GM19463 (cell line): ENCODE measurements around the gene SLIT1.

Experiments
- ATAC-seq: cut with Tn5 transposase; IDR thresholded peaks from one replicate; pipeline ENCODE4 v1.9.1; 2021; ENCODE audit warnings: mild to moderate bottlenecking, moderate library complexity; ENCODE audit not compliant: unreplicated experiment

SLIT1 gene

DNA sequence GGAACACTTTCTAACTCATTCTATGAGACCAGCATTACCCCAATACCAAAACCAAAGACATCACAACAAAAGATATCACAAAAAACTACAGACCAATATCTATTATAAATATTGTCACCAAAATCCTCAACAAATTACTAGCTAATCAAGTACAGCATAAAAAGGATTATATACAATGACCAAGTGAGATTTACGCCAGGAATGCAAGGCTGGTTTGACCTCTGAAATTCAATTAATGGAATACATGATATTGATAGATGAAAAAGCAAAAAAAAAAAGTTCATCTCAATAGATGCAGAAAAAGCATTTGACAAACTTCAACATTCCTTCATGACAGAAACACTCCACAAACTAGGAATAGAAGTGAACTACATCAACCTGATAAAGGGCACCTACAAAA lies 178.3 kb downstream of the SLIT1 start:
- ATAC-seq, result no peak

GRCh38 chr10:97006364-97006763 lies 179.4 kb downstream of the SLIT1 start:
- ATAC-seq, result no peak

DNA sequence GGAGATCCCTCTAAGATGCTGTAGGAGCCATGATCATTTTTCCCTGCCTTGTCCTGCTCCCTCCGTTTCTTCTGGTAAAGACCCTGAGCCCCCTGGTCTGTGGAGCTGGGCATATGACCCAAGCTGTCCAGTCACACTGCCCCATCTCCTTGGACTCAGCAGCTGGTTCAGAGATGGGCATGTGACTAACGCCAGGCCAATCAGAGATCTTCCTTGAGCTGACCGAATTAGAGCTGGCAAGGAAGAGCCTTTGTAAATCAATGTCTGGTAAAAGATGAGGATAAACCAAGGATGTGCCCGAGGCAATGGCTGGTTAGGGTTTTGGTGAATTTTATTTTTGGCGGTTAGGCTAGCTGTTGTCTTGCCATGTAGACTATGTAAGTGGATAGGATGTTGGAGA lies 180.4 kb downstream of the SLIT1 start:
- ATAC-seq, result no peak

DNA sequence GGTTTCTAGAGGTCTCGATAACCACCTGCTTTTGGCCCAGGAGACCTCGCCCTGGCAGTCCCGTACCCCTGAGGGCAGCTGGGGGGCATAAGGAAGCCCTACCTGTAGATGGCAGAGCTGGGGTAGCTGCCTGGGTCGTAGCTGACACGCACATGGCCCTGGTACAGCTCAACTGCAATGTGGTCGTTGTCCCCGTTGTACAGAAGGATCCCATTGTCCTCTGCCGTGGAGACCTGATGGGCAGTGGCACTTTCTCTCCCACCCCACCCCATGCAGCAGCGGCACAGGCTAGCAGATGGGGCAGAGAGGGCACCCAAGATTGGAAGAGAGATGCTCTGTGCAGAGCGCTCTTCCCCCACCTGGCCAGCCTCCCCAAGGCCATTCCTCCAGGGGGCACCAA lies 181.2 kb downstream of the SLIT1 start:
- ATAC-seq, result no peak

- ATAC-seq, result no peak
Observed at GRCh38 chr10:97003804-97004201, 182.0 kb downstream of the SLIT1 start.

DNA sequence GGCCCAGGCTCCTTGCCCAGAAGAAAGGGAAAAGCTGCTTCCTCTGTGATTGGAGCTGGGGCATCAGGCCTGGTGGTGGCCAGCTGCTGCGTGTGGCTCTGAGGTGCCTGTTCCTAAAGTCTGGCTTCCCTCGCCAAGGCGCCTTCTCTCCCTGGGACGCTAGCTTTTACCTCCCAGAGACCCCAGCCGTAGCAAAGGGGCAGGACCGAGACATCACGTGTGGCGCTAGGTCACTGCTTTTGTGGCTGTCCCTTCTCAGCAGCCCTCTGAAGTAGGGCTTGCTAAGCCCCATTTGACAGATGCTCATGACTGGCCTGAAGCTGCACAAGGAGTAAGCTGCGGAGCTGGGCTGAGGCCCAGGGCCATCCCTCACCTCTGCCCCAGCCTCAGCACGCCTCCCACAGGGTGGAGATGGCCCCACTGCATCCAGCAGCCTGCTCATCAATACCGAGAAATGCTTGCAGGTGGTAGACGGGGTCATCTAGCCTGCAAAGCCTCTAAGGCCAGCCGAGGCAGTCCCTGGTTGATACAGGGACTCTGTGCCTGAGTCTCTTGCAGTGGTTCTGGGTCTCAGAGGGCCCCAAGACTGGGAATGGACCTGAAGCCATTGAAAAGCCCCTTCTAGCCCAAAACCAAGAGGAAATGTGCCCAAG lies 182.5 kb downstream of the SLIT1 start:
- no peak for ATAC-seq

DNA sequence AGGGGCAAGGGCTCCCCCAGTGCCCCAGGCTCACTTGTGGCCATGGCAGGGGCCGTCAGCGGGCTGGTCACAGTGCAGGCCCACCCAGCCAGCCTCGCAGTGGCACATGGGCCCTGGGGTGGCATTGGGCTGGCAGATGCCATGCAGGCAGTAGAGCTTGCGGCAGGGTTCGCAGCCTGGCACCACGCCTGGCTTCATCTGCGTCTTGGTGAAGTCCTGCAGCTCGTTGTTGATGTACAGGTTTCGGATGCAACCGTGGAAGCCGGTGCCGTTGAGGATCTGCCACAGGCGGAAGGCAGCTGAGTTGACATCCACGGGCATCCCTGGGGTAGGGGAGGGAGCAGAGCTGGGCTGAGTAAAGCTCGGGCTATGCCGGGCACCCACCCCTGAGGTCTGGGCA lies 183.1 kb downstream of the SLIT1 start:
- no peak for ATAC-seq

DNA sequence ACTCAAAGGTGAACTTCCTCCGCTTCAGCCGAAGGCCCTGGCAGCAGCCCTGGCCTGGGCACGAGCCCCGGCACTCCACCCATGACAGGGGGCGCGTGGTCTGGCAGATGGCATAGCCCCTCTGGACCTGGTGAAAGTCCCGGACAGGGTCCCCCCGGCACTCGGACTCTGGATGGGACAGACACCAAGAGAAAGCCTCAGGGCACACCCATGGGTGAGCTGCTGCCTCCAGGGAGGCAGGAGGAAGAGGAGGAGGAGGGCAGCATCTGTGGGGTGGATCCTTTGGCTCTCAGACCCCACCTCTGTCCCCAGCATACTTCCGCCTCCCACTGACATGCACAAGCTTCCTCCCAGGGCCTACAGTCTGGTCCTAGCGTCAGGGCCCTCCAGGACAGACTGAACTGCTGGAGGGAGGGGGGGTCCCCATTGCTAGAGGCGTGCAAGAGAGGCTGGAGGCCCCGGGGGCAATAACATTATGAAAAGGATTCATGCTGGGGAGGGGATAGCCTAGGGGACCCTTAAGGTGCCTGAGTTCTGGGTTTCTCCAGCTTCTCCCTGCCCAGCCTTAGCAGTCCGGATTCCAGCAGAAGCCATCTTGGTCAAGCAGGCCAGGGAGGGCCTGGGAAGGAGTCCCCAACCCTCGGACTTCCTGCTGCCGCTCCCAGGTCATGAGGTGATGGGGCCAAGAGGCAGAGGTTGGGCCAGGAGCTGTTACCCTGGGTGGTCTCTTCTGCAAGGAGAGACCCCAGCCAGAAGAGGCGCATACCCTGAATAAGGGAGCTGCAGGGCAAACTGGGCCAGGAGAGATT lies 184.4 kb downstream of the SLIT1 start:
- no peak for ATAC-seq

DNA sequence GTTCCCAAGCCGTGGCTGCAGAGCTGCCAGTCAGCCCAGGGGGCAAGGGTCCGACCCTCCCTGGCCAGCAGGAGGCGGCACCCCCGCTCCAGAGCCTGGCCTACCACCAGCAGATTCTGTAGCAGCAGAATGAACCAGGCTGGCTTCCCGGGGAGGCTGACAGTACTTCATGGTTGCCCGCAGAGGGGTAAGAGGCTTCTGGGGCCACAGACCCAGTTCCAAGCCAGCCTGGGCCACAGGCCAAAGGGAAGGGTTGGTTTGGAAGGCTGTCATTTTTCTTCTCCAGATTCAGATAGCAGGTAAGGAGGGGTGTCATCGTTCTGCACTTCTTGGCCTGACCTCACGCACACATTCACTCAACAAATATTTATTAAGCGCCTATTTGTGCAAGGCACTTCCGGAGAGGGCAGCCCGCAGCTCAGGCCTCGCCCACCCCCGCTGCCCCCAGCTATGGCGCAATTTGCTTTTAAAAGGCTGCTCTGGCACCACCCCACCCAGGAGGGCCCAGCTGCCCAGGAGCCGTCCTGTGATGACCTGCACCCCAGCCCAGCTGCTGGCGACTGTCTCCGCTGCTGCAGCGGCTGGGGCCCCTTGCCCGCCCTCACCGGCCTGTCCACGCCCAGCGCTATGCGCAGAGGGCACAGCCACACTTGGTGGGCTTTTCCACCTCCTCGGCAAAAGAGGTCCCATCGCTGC lies 185.1 kb downstream of the SLIT1 start:
- ATAC-seq, result no peak

DNA sequence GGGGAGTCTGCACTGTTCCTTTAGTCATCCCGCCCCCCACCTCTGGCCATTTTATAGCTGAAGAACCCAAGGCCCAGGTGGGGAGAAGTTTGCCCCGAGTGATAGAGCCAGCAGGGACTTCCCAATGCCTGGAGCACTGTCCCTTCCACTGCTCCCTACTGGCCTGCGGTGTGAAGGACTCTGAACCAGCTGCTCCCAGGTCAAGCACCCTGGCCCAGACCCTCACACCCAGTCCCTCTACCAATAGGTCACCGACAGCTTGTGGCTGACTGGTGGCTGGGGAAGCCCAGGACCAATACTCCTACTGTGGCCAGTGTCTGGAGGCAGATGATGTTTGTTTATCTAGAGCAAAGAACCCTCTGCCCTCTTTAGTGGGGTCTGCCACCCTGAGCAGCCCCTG lies 185.8 kb downstream of the SLIT1 start:
- no peak for ATAC-seq

GRCh38 chr10:96999337-96999736 lies 186.4 kb downstream of the SLIT1 start:
- no peak for ATAC-seq

DNA sequence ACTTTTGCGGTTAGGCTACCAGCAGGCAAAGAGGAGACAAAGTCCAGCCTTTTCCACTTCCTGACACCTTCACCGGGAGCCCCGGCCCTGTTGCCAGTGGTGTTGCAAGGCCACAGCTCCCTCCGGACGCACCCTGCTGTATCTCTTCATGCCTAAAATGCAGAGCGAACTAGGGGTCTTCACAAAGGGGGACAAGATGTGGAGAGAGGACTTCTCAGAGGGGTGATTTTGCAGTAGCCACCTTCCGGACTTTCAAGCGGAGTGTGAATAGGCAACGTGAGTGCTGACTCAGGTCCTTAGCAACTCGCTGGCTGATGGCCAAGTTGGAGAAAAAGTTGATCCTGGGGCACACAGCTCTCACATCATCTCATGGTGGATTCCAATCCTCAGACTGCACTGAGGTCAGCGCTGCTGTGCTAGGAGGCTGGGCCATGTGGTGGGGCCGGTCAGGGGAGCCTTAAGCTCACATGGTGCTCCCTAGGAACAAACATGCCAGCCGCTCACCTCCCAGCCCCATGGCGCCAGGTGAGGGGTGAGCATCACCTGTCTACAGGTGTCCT lies 187.3 kb downstream of the SLIT1 start:
- no peak for ATAC-seq

- no peak for ATAC-seq
Observed at GRCh38 chr10:96996275-96996965, 189.3 kb downstream of the SLIT1 start.

GRCh38 chr10:96995851-96996250 lies 189.9 kb downstream of the SLIT1 start:
- no peak for ATAC-seq

- ATAC-seq, result peak; percentile 74
Observed at GRCh38 chr10:96992721-96993120, 193.0 kb downstream of the SLIT1 start.

GRCh38 chr10:96991313-96991841 lies 194.4 kb downstream of the SLIT1 start:
- ATAC-seq, result peak; percentile 55

- ATAC-seq, result no peak
Observed at GRCh38 chr10:96988426-96988825, 197.3 kb downstream of the SLIT1 start.

DNA sequence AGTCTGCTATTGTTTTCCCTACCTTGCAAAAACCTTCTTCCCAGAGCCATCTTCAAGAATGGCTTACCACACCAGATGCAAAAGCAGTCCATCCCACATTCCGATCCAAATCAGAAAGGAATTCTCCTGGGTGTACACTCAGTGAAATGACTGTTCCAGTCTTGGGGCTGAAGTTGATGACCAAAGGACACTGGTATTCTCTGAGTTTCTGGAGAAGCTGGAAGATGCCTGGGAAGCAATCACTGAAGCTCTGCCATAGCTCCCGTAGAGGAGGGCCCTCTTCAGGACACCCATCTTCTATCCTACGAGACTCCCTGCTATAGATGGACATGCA lies 197.9 kb downstream of the SLIT1 start:
- no peak for ATAC-seq

DNA sequence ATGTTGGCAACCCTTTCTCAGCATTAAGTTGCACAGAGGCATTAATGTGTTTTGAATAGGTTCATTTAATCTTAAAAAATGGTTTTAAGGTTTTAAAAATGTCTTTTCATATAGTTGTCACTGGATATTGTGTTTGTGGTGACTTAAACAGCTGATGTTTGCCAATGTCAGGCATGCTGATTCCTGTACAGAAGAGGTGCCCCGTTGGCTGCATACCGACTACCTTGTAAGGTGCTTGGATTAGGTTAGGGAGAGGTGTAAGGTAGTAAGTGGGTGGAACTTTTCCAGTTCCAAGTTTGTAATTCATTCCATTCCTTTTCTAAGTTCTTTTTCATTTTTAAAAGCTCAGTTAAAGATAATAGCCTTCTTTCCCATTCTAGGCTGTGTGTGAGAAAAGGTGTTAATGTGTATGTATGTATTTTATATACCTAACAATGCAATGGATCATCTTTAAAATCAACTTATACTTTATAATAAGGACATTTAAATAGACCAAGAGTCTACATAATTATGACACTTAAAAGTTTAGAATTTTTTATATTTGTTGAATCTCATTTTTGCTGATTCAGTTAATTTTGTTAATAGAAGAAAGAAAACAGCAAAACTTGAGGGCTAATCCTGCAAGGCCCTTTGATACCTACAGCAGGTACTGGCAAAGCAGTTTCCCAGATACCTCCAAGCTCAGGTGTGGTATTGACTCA lies 198.5 kb downstream of the SLIT1 start:
- no peak for ATAC-seq

- ATAC-seq, result no peak
Observed at GRCh38 chr10:96986200-96986856, 199.4 kb downstream of the SLIT1 start.
